HG03039 (cell line): ENCODE measurements around the gene ANKRD60.

ENCODE experiments used
- ATAC-seq: cut with Tn5 transposase; IDR thresholded peaks from one replicate; pipeline ENCODE4 v1.9.1; 2021; ENCODE audit warnings: mild to moderate bottlenecking, moderate library complexity; ENCODE audit not compliant: unreplicated experiment

The ANKRD60 gene, protein sequence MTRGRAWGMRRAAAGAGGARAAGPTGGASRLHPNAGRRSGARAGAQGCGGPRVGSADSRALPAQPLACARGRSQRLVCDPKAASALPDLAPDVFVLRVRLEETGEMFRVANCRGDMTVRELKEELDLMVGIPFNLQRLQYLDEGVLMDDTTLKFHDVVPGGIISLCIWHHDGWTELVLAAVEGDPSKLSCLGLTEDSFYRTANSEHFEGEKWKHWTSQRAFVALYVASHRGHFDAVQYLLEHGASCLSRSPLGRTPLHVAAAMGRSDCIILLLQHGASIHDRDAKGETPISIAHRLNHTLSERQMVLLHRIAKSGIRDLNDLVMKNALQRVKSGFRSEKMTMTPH

DNA sequence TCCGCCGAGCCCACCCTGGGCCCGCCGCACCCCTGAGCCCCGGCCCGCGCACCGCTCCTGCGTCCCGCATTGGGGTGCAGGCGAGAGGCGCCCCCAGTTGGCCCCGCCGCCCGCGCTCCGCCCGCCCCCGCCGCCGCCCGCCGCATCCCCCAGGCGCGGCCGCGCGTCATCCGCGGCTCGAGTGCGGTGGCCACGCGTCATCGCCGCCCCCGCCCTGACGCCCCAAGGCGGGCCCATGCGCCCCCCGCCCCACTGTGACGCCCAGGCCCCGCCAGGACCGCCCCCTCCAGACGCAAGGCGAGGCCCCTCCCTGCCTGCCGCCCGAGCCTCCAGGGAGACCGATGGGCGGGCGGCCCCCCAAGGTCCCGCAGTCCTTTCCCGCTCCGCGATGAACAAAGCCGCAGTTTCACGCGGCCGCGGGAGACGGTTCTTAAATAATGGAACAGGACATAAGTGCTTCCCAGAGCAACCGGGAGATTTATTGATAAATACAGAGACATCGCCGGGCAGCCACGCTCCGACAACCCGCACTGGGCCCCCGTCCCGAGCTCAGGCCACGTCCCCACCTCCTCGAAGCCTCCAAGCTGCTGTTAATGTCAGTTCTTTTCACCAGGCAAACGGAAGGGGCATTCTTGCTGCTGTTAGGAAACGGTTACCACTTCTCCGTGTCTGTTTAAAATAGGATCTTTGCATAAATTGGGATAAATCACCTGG, at the start of gene ANKRD60:
TSS of gene ANKRD60 (minus strand) at position 170 of the 714 bp plus-strand sequence. CDS start at position 170, 0 bp downstream.
- no peak for ATAC-seq

DNA sequence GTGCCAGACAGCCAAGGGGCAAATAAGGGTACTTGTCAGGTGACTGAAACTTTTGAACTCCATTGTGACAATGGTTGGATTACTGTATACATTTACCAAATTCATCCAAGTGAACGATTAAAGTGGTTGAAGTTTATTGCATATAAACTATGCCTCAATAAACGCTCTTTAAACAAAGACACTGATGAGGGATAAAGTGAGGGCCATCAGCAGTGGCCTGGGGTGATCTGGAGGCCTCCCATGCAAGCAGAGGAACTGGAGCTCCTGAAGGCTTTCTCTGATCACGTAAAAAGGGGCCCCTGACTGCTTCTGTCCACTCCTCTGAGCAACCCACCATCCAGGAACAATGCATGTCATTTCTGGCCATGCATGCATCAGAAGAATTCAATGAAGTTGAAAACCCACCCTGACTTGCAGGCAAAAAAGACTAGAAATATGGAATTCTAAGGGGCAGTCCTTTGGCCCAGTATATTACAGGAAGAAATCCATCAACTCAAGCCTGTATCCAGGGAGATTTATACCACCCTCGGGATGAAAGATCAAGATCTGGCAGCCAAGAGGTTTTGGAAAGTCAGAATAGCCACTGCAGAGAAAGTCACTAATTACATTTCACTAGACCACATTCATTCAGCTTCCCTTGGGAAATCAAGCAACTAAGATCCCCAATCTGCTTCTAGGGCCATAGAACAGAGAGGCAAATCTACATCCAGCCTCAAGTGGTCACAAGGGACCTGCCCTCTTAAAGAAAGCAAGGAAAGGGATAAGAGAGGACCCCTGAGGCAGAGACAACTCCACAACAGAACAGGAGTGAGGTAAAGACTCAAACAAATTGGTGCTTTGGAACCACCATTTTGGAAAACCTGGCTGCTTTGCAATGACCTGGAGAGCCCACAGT, 49.4 kb upstream of the ANKRD60 start:
- no peak for ATAC-seq

DNA sequence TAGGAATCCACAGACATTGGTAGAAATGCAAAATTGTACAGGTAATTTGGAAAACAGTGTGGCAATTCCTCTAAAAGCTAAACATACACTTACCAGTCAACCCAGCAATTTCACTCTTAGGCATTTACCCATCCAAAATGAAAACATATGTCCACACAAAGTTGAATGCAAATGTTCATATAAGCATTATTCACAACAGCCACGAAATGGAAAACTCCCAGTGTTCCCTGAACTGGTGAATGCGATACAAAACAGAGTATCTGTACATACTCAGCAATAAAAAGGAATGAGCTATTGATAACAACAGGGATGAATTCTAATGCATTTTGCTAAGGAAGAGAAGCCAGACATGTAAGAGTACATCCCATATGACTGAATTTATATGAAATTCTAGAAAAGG, 48.7 kb upstream of the ANKRD60 start:
- no peak for ATAC-seq

DNA sequence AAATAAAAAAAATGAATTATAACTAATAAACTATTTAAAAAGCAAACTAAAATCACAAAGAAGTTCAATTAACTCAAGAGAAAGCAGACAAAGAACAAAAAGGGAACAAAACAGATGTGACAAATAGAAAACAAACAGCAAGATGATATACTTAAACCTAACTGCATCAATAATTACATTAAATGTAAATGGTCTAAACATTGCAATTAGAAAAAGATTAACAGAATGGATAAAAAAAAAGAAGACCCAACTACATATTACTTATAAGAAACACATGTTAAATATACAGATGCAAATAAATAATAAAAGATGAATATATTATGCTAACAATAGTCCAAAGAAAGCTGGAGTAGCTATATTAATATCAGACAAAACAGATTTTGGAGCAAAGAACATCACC, 45.9 kb upstream of the ANKRD60 start:
- no peak for ATAC-seq

DNA sequence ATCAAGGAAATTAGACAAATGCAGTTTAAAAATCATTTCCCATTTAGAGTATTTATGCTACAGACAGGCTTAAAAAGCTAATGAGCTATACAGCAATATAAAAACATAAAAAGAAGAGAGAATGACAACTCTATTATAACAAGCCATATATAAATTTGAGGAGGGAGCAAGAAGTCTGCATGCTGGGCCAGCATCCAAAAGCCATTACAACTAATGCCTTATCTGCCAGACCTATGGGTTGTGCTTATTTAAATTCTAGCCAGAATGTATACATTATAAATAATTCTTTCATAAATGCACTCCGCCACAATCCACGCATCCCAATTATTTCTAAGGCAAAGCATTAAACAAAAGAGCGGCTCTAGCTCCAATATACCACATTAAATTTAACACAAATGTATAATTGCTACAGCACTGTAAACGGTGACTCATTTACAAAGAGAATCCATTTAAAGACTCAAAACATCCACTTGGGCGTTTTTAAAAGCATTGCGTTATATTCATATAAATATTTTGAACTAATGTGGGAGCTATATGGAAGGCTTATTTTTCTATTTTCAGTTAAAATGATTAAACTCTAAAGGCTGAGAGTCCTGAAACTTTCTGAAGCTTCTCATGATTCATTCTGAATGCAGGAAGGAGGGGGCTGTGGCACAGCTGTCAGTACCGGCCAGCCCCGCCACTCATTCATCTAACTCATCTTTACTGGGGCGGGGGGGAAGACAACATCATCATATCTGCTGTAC, 43.3 kb upstream of the ANKRD60 start:
- no peak for ATAC-seq

DNA sequence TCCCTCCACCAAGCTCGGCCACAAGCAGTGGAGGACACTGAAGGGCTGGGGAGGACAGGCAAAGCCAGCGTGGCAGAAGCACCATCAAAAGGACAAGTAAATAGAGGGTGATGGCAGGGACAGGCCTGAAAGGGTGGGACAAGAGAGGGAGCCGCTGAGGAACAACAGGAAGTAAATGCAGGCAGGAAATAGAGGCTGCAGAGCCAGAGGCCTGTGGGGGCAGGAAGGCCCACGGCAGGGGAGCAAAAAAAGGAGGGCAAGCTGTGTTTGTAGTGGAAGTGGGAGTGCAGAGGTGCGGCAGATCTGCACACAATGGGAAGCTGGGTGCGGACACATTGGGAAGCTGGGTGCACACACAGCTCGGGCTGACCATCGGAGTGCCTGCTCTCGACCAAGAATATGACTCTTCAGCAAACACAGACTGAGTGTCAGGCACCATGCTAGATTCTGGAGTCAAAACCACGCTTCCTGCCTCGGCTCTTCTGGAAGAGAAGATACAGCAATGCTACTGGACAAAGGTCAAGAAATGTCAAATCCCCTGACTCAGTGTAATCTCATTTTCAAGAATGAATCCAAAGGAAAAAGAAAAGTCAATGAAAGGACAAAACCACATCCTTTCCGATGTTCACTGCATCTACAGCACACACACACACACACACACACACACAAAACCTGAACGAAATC, 40.6 kb upstream of the ANKRD60 start:
- no peak for ATAC-seq

DNA sequence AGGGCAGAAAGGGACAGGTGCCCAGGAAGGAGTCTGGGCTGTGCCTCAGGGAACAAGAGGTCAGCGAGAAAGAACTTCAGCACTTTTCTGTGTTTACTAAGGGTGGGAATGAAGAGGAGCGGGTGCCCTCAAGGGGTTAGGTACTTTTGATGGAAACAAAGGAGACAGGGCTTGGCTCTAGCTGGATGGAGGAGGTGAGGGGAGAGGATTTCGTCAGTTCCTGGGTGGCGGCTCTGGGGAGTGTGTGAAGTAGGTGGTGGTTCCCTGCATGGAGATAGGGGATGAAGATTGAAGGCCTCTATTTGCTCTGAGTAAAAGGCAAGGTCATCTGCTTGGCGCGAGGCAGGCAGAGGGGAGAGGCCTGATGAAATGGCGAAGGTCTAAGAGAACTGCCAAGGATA, 40.0 kb upstream of the ANKRD60 start:
- ATAC-seq, result no peak

DNA sequence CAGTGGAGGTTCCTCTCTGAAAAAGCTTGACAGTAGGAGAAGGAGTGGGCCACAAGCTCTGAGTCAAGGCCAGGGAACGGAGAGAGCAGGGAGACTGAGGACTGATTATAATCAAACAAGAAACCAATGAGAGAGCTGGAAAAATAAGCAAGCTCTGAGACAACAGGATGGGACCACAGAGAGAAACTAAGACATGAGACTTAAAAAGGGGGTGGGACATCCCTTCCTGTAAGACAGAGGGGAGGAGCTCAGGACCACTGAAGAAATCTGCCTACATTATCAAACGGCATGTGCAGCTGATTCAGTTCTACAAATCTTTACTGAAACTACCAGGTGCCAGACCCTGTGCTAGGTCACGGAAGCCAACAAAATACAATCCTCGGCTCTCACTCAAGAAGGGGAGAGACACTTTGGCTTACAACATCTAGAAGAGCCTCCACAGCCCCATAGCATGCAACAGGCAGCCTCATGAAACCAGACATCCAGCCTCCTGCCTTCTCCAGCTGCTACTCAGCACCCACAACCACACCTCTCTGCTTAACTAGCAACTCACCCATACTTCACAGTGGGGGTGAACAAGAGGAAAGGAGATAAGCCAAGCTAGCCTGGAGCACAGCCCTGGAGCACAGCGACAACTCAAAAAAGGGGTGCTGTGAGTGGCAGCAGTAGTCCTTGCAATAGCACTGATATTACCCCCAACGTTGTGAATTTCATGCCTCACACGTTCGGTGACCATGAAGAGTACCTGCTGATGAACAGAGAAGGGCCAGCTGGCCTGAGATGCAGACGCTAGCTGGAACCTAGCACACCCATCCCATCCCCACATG, 39.1 kb upstream of the ANKRD60 start:
- ATAC-seq, result no peak

DNA sequence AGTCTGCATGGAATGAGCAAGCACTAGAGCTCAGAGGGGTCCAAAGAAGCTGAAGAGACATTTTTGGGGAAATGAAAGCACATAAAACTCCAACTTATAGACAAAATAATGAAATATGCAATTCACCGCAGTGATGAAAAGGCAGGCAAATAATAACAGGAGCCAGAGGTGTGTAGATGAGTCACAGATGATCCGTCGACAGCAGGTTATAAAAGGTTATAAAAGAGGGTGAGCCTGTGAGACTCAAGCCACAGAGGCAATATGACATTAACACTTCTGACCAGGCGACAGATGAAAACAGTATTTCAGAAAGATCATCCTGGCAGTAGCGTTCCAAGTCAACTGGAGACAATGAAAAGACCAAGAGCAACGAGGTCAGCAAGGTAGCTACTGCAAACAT, 35.8 kb upstream of the ANKRD60 start:
- no peak for ATAC-seq

DNA sequence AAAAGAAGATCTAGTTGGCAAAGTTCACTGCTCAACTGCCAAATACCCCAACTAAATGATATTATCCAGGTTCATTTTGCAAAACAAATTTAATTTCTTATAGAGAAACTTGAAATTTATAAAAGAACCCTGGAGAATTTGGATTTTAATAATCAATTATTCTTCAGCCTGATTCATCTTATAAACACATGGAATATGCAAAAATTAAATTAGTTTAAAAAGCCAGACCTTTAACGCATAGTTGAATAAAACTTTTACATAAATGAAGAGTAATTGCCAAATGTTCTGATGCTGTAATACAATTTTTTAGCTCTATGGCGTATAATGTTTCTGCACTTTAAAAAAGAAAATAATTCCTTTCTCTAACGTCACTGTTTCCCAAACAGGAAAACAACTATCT, 33.2 kb upstream of the ANKRD60 start:
- no peak for ATAC-seq

DNA sequence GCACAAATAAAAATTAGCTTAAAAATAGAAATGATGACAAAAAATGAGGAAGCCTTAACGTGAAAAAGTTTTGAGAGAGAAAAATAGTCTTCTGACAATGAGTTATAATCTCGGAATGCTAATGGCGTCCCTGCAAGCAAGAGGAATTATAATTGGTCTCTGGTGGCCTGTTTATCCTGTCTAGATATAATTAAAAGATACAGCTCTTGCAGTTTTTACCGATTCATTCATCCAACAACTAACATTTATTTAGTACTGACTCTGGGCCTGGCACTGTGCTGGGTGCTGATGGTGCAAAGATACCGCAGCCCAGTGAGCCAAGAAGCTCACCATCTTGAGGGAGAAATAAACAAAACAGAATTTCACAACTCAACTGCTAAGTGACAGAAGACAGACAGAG, 31.6 kb upstream of the ANKRD60 start:
- no peak for ATAC-seq

DNA sequence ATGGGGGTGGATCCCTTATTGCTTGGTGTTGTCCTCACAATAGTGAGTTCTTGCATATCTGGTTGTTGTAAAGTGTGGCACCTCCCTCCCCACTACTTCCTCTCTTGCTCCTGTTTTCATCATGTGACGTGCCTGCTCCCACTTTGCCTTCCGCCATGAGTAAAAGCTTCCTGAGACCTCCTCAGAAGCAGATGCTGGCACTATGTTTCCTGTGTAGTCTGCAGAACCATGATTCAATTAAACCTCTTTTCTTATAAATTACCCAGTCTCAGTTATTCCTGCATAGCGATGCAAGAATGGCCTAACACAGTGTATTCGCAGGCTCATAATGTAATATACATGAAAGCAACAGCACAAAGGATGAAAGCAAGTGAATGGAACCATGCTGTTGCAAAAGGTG, 28.4 kb upstream of the ANKRD60 start:
- ATAC-seq, result no peak

DNA sequence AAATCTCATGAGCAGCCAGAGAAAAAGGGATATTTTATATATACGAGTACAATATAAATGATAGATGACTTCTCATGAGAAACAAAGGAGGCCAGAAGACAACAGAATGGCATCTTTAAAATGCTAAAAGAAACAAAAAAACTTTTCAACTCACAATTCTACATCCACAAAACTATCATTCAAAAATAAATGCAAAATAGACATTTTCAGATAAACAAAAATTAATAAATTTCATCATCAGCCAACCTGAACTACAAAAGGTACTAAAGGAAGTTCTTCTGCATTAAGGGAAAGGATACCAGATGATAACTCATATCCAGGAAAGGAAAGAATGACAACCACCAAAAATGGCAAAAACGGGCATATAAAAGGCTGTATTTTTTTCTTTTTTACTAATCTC, 27.9 kb upstream of the ANKRD60 start:
- no peak for ATAC-seq

DNA sequence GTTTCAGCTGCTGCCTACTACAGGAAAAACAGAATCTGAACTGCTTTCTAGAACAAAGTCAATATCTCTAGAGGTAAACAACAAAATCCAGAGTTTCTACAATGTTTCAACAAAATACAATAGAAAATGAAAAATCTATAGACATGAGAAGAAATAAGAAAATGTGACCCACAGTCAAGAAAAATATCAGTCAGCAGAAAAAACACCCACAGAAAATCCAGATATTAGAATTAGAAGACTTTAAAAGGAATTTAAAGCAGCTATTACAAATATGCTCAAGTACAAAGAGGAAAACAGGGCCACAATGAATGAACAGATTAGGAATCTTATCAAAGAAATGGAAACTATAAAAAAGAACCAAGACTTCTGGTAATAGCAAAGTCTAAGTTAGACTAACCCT, 26.4 kb upstream of the ANKRD60 start:
- no peak for ATAC-seq

DNA sequence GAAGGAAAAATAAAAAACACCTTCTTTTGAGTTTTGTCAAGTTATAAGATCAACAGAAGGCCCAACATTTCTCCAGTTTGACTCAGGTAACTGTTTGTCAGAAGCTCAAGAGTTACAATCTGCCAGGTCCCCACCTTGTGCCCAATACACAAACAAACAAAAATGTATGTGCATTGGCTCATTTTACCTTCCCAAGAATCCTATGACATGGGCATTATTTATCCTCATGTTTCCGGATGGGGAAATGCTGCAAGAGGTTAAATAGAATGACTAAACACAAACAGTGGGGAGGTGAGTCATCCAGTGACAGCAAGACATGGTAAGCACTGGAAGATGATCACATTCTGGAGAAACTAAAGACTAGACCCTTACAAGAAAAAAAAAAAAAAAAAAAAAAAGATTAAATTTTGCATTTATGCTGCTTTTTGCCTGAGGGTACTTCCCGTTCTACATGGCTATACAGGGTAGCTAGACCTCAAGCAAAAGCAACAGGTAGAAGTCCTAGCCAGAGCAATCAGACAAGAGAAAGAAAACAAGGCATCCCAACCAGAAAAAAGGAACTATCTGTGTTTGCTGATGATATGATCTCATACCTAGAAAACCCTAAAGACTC, 23.6 kb upstream of the ANKRD60 start:
- no peak for ATAC-seq

DNA sequence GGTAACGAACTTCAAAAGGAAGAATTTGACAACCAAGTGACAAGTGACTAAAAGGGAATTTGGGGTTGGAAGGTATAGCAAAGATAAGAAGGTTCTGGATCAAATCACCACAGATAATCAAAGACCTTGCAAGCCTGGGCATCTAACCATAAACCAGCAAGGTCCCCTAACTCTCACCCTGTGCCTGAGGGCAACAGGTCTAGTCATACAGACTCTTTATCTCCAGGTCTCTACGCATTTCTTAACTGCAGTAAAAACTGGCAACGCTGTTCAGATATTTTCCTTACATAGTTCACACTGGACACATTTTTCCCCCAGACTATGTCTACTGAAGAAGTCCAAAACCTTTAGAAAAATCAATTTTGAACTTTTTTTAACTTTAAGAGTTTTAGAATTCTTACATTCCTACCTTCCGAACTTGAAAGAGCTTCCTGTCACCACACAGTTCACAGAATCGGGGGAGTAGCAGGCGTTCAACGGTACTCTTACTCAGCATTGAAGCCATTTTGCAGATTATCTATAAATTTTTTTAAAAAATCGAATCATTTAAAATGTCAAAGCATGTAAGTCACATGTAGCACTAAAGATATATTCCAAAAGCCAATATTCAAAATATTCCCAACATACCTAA, 23.0 kb upstream of the ANKRD60 start:
- no peak for ATAC-seq

DNA sequence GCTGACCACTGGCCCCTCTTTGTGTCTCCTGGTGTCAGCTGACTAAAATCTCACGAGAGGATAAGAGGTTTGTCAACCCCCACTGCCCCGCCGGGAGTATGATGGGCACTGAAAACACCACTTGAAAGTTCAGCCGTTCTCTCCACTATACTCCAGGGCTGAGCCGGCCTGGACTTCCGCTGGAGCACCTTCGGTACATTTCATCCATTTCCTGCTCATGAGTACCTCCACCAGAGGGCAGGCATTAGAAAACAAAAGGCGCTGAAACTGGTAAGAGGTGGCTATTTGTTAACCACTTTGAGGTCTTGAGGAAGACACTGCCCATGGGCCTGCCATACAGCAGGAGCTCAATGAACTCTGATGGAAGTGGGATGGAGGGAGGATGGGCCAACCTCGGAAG, 17.9 kb upstream of the ANKRD60 start:
- ATAC-seq, result no peak

DNA sequence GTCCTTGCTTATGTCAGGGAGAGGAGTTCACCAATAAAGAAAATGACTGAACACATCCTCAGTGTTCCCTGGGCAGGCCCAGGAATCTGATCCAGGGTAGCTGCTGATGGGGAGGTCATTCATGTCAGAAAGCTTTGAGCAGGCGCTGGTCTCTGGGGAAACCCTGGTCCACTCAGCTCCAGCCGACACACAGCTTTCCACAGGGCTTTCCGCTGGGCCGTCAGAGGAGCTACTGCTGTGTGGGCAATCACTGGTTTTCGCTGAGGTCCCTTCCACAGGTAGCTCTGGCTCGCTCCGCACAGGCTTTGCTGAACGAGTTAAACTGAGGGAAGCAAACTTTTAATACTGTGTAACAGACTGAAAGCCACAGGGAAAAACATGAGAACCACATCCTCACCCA, 17.5 kb upstream of the ANKRD60 start:
- ATAC-seq, result no peak
